ENCODE results near the gene ST6GALNAC2.

DNA sequence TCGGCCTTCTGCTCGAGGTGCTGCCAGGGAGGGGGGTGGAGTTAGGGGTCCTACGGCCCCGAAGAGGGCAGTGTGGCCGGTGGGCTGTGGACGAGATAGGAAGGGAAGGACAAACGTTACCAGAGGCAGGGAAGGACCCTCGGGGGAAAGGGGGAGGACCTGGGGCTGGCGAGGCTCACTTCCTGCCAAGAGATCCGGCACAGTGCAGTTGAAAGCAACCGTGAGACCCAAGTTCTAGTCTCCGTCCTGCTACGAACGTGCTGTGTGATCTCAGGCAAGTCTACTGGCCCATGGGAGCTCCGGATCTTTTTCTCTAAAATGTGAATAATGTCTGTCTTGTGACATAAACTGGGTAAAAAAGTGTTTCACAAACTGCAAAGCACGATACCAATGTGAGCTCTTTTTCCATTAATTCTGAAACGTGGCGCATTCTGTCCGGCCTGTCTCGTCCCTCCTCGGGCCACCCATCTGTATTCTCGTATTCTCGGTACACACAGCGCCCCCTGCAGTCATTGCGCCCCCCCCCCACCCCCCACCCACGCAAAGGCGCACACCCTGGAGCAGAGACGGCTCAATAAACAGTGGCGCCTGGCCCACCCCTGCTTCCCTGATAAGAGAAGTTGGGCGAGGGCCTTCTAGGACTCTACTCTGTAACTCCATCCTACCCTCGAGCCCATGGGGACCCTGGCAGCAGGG, 57.0 kb downstream of the ST6GALNAC2 start:
- TF ChIP-seq ZNF391 (tag by site-specific recombination; IDR thresholded peaks at IDR 0.05; ENCODE audit: borderline replicate concordance, low read depth) (no peak), ZNF423 (tag by site-specific recombination; IDR thresholded peaks at IDR 0.05) (no peak; the same call in 1 of the 2 replicates), ZNF274 (IDR thresholded peaks at IDR 0.05; ENCODE audit: low read length) (no peak), ZNF274 (tag by site-specific recombination; IDR thresholded peaks at IDR 0.05; ENCODE audit: borderline replicate concordance) (no peak), ZNF2 (tag by site-specific recombination; IDR thresholded peaks at IDR 0.05) (no peak)
- TF ChIP-seq, protein P1, sequence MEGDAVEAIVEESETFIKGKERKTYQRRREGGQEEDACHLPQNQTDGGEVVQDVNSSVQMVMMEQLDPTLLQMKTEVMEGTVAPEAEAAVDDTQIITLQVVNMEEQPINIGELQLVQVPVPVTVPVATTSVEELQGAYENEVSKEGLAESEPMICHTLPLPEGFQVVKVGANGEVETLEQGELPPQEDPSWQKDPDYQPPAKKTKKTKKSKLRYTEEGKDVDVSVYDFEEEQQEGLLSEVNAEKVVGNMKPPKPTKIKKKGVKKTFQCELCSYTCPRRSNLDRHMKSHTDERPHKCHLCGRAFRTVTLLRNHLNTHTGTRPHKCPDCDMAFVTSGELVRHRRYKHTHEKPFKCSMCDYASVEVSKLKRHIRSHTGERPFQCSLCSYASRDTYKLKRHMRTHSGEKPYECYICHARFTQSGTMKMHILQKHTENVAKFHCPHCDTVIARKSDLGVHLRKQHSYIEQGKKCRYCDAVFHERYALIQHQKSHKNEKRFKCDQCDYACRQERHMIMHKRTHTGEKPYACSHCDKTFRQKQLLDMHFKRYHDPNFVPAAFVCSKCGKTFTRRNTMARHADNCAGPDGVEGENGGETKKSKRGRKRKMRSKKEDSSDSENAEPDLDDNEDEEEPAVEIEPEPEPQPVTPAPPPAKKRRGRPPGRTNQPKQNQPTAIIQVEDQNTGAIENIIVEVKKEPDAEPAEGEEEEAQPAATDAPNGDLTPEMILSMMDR (tag by site-specific recombination; IDR thresholded peaks at IDR 0.05) = no peak
- TF ChIP-seq, protein P2, sequence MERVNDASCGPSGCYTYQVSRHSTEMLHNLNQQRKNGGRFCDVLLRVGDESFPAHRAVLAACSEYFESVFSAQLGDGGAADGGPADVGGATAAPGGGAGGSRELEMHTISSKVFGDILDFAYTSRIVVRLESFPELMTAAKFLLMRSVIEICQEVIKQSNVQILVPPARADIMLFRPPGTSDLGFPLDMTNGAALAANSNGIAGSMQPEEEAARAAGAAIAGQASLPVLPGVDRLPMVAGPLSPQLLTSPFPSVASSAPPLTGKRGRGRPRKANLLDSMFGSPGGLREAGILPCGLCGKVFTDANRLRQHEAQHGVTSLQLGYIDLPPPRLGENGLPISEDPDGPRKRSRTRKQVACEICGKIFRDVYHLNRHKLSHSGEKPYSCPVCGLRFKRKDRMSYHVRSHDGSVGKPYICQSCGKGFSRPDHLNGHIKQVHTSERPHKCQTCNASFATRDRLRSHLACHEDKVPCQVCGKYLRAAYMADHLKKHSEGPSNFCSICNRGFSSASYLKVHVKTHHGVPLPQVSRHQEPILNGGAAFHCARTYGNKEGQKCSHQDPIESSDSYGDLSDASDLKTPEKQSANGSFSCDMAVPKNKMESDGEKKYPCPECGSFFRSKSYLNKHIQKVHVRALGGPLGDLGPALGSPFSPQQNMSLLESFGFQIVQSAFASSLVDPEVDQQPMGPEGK (tag by site-specific recombination; IDR thresholded peaks at IDR 0.05) = no peak
